Right renal pelvis (tissue), 4 donors: Measurements from ENCODE around the gene NELFB. TPM values are rescaled to one million over a fixed set of nuclear protein-coding genes. Genes with fewer than 3 reads are reported as not detected.

Experiments used
- DNase-seq, 4 donors: peaks; one replicate each; pipeline ENCODE4 v3.0.0-alpha.2; 2013; ENCODE audit warnings: low read depth in 4 of 4, low spot score in 3 of 4, missing footprints in 1 of 4
- polyA plus RNA-seq, 4 donors: library from polyadenylated mRNA; unstranded; fragments of 120-200 nt; gene quantifications; one replicate each; pipeline ENCODE4 v1.2.1, GENCODE V29; 2013; ENCODE audit not compliant: insufficient read length in 4 of 4

Gene NELFB
- 10 to 100 TPM; 46.6 to 69.7 (median 51.2) TPM for polyA plus RNA-seq

GRCh38 chr9:137254624-137255447, at the start of gene NELFB:
Gene NELFB (plus strand): TSS chr9:137255327.
- DNase-seq = peak; percentile 80 to 86 (median 84)

- DNase-seq = no peak
These were observed 48.5 kb upstream of the NELFB start for GRCh38 chr9:137206602-137207001.

- DNase-seq = no peak
These were observed 43.6 kb upstream of the NELFB start for GRCh38 chr9:137211532-137211931.

GRCh38 chr9:137212520-137212919, 42.6 kb upstream of the NELFB start:
- no peak for DNase-seq

GRCh38 chr9:137213160-137214060, 41.7 kb upstream of the NELFB start:
- DNase-seq = no peak

- no peak for DNase-seq
These were observed 40.5 kb upstream of the NELFB start for GRCh38 chr9:137214620-137215019.

- no peak for DNase-seq
These were observed 39.7 kb upstream of the NELFB start for GRCh38 chr9:137215196-137215986.

GRCh38 chr9:137216188-137216965, 38.8 kb upstream of the NELFB start:
- DNase-seq = no peak

- DNase-seq = no peak
These were observed 37.6 kb upstream of the NELFB start for GRCh38 chr9:137217276-137218211.

- DNase-seq = no peak
These were observed 36.8 kb upstream of the NELFB start for GRCh38 chr9:137218212-137218753.

- DNase-seq = no peak
These were observed 36.3 kb upstream of the NELFB start for GRCh38 chr9:137218754-137219271.

- DNase-seq = no peak
These were observed 35.3 kb upstream of the NELFB start for GRCh38 chr9:137219757-137220316.

- no peak for DNase-seq
These were observed 34.6 kb upstream of the NELFB start for GRCh38 chr9:137220317-137221094.

GRCh38 chr9:137221095-137221505, 34.0 kb upstream of the NELFB start:
- no peak for DNase-seq

- DNase-seq = no peak
These were observed 33.5 kb upstream of the NELFB start for GRCh38 chr9:137221506-137222111.

GRCh38 chr9:137222190-137223077, 32.7 kb upstream of the NELFB start, which contains the start of gene RNF208:
Gene RNF208 (minus strand): TSS chr9:137222240. CDS start chr9:137221212, 1,028 bp downstream.
- DNase-seq = no peak
